Endothelial cell (in vitro differentiated cells): ENCODE results near the gene RBM48. TPM values are rescaled to one million over a fixed set of nuclear protein-coding genes. Genes with fewer than 3 reads are reported as not detected.
"Not testable (repeated sequence)": the region's sequence is repeated elsewhere in the genome, so short reads cannot be mapped to it uniquely, and the experiment has no call there.

Source experiments
- DNase-seq: peaks from one replicate; pipeline ENCODE4 v3.0.0; 2021; ENCODE audit warnings: low spot score
- H3K27ac Mint-ChIP-seq: one replicate; pipeline ENCODE4 v1.8.0; 2021; ENCODE audit warnings: mixed read lengths, inconsistent platforms; ENCODE audit not compliant: unreplicated experiment
- H3K27me3 Mint-ChIP-seq: one replicate; pipeline ENCODE4 v1.8.0; 2021; ENCODE audit warnings: mild to moderate bottlenecking, moderate library complexity, mixed read lengths, inconsistent platforms; ENCODE audit not compliant: unreplicated experiment
- H3K36me3 Mint-ChIP-seq: one replicate; pipeline ENCODE4 v1.8.0; 2021; ENCODE audit warnings: mild to moderate bottlenecking, low read depth, mixed read lengths, inconsistent platforms; ENCODE audit not compliant: unreplicated experiment
- H3K4me1 Mint-ChIP-seq: one replicate; pipeline ENCODE4 v1.8.0; 2021; ENCODE audit warnings: mild to moderate bottlenecking, mixed read lengths, inconsistent platforms; ENCODE audit not compliant: unreplicated experiment
- H3K4me3 Mint-ChIP-seq: one replicate; pipeline ENCODE4 v1.8.0; 2021; ENCODE audit warnings: mild to moderate bottlenecking, mixed read lengths, inconsistent platforms; ENCODE audit not compliant: unreplicated experiment
- H3K9me3 Mint-ChIP-seq: one replicate; pipeline ENCODE4 v1.8.0; 2021; ENCODE audit warnings: mixed read lengths, inconsistent platforms; ENCODE audit not compliant: unreplicated experiment
- CTCF ChIP-seq: fragments of 200-600 bp; sonication (generic); IDR thresholded peaks from one replicate; pipeline ENCODE4 v1.5.0; 2021; ENCODE audit warnings: antibody characterized with exemption; ENCODE audit not compliant: unreplicated experiment
- total RNA-seq: library from RNA; stranded (reverse); fragmentation: NEBNext Ultra II Directional; extraction: Animal tissue kit (Norgen Biotek cat#: 25700); gene quantifications from one replicate; pipeline ENCODE4 v1.2.1, GENCODE V29; 2021; ENCODE audit not compliant: unreplicated experiment

The RBM48 gene
- total RNA-seq, 1 donor from 2014 or later = 17.3 TPM

- peaks cover 9% of the 10 kb centered on the region for H3K36me3 Mint-ChIP-seq
Measured at GRCh38 chr7:92520024-92520423, 8.6 kb upstream of the RBM48 start.

DNA sequence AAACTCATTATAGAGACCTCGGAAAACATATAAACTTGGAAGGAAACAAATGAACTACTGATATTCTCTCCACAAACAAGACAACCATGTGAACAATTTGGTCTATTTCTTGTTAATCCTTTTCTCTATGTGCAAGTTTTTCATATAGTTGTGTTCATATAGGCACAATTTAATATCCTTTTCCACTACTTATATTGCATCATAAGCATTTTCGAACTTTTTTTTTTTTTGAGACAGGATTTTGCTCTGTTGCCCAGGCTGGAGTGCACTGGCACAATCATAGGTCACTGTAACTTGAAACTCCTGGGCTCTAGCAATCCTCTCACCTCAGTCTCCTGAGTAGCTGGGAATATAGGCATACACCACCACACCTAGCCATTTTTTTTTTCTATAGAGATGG is 5.5 kb upstream of the RBM48 start:
- no peak for TF ChIP-seq CTCF
- H3K36me3 Mint-ChIP-seq = no peaks in the 10 kb centered on the region

More at GRCh38 chr7:92520024-92520423, 8.6 kb upstream of the RBM48 start:
- no peak for TF ChIP-seq CTCF
- H3K27ac Mint-ChIP-seq = no peak overlapping the region
- H3K4me1 Mint-ChIP-seq = peaks cover 5% of the 10 kb centered on the region
- no peak overlapping the region for H3K4me3 Mint-ChIP-seq
- no peaks in the 10 kb centered on the region for H3K27me3 Mint-ChIP-seq
- H3K9me3 Mint-ChIP-seq = no peaks in the 10 kb centered on the region
- DNase-seq = no peak

DNA sequence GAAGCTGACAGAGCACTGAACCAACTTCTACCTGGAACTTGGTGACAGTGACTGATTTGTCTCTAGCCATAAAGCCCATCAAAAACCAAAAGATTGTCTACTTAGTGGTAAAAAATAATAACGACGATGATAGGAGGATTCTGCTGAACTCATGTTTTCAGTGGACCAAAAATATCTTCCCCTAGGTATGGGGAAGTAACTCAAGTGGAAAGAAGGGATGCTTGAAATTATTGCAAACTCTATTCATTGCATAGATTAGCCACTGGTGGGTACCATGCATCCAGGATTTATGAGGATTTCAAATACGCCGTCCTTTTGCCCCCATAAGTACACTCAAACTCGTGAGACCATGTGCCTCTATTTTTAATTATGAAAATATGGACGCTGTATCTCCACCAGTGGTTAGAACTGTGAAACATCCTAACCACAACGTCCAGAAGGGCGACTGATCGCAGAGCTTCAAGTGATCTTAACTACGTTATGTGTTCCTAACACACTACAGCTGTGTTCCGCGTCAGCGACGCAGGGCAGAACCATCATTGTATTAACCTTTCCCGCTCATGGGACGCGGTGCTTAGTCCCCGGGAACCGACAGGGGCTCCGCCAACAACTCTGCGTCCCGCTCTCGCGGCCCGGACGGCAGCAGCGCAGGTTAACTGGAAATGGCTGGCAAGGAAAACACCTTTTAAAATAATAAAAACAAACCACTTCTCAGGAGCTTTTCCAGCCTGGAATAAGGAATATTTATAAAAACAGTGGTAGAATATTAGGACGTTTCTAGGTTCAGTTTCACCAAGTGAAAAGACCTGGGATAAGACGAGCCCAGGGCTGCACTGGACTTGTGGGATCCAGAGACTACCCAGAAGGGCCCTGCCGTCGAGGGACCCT is 1.1 kb upstream of the RBM48 start:
- peak; percentile 66 for DNase-seq
- H3K9me3 Mint-ChIP-seq = no peaks in the 10 kb centered on the region
- no peak for TF ChIP-seq CTCF
- peak overlapping the region; percentile 93 for H3K4me3 Mint-ChIP-seq
- peaks cover 4% of the 10 kb centered on the region for H3K27me3 Mint-ChIP-seq
- peaks cover 18% of the 10 kb centered on the region for H3K4me1 Mint-ChIP-seq
- peak overlapping the region; percentile 44 for H3K27ac Mint-ChIP-seq
- peaks cover 18% of the 10 kb centered on the region for H3K36me3 Mint-ChIP-seq

More for the DNA sequence above, 5.5 kb upstream of the RBM48 start:
- Mint-ChIP-seq H3K4me3 (no peak overlapping the region), H3K9me3 (no peaks in the 10 kb centered on the region), H3K4me1 (peaks cover 13% of the 10 kb centered on the region), H3K27me3 (no peaks in the 10 kb centered on the region), H3K27ac (no peak overlapping the region)
- no peak for DNase-seq

- Mint-ChIP-seq H3K4me3 (peak overlapping the region; percentile 96), H3K4me1 (peaks cover 18% of the 10 kb centered on the region), H3K27ac (peak overlapping the region; percentile 99), H3K27me3 (peaks cover 4% of the 10 kb centered on the region), H3K36me3 (peaks cover 27% of the 10 kb centered on the region), H3K9me3 (no peaks in the 10 kb centered on the region)
- DNase-seq = no peak
- TF ChIP-seq CTCF = no peak
Measured at GRCh38 chr7:92528958-92529264, 316 bp downstream of the RBM48 start.

GRCh38 chr7:92534572-92534971 is 6.0 kb downstream of the RBM48 start:
- H3K4me3 Mint-ChIP-seq = no peak overlapping the region
- H3K27me3 Mint-ChIP-seq = no peaks in the 10 kb centered on the region
- H3K4me1 Mint-ChIP-seq = peaks cover 18% of the 10 kb centered on the region
- DNase-seq = no peak
- peaks cover 38% of the 10 kb centered on the region for H3K36me3 Mint-ChIP-seq
- H3K27ac Mint-ChIP-seq = no peak overlapping the region
- TF ChIP-seq CTCF = no peak
- H3K9me3 Mint-ChIP-seq = no peaks in the 10 kb centered on the region

- not testable (repeated sequence) for DNase-seq, H3K9me3 Mint-ChIP-seq, H3K4me1 Mint-ChIP-seq, H3K27me3 Mint-ChIP-seq, H3K27ac Mint-ChIP-seq
- Mint-ChIP-seq H3K4me3 (peak overlapping the region; percentile 12), H3K36me3 (peaks cover 10% of the 10 kb centered on the region)
Measured at GRCh38 chr7:92543542-92543941, 14.9 kb downstream of the RBM48 start.

DNA sequence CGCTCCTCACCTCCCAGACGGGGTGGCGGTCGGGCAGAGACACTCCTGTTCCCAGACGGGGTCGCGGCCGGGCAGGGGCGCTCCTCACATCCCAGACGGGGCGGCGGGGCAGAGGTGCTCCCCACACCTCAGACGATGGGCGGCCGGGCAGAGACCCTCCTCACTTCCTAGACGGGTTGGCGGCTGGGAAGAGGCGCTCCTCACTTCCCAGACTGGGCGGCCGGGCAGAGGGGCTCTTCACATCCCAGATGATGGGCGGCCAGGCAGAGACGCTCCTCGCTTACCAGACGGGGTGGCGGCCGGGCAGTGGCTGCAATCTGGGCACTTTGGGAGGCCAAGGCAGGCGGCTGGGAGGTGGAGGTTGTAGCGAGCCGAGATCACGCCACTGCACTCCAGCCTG is 16.5 kb downstream of the RBM48 start:
- H3K27me3 Mint-ChIP-seq, H3K4me1 Mint-ChIP-seq, H3K27ac Mint-ChIP-seq, DNase-seq, H3K9me3 Mint-ChIP-seq, H3K36me3 Mint-ChIP-seq, H3K4me3 Mint-ChIP-seq: not testable (repeated sequence)
